GM18505 (cell line): ENCODE data around the gene TTBK1.

Source experiments
- ATAC-seq: cut with Tn5 transposase; IDR thresholded peaks from one replicate; pipeline ENCODE4 v1.9.1; 2021; ENCODE audit not compliant: unreplicated experiment
- POLR2A ChIP-seq: IDR thresholded peaks from 4 replicates; pipeline ENCODE4 v1.6.1; 2011; ENCODE audit warnings: borderline replicate concordance; ENCODE audit not compliant: insufficient read depth, insufficient read length; ENCODE audit errors: extremely low read depth

The TTBK1 gene

DNA sequence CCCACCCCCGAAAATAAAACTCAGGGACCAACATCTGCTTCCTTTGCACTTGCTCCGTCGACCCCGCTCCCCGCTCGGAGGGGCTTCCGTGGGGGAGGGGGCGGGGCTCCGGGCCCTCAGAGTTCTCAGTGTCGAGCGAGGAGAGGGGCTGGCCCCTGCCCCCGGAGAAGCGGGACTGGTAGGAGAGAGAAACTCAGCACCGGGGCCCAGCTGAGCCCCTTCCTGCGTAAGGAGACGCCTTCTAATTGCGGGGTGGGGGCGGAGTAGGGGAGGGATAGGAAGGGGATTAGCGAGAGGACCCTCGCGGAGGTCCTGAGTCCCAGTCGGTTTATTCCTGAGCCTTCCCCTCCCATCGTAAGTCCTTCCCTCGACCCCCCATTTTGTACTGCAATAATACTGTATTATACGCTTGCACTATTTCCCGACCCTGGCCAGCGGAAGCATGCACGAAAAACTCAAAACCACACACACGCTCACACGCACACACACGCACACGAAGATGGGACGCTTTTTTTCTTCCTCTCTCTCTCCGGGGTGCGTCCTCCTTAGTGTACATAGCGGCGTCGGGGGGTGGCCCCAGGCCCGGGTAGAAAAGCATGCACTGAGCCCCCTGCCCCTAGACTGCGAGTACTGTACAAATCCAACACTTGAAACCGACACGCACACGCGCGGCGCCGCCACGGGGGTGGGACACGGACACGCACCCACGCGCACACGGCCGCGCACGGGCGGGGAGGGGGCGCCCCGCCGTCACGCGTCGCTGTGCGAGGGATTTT lies 32.7 kb downstream of the TTBK1 start:
- ATAC-seq = no peak
- TF ChIP-seq POLR2A = no peak

GRCh38 chr6:43276577-43277305 lies 33.5 kb downstream of the TTBK1 start:
- no peak for ATAC-seq
- no peak for TF ChIP-seq POLR2A

- TF ChIP-seq POLR2A = no peak
- ATAC-seq = no peak
These were observed 34.0 kb downstream of the TTBK1 start for GRCh38 chr6:43277306-43277642.

DNA sequence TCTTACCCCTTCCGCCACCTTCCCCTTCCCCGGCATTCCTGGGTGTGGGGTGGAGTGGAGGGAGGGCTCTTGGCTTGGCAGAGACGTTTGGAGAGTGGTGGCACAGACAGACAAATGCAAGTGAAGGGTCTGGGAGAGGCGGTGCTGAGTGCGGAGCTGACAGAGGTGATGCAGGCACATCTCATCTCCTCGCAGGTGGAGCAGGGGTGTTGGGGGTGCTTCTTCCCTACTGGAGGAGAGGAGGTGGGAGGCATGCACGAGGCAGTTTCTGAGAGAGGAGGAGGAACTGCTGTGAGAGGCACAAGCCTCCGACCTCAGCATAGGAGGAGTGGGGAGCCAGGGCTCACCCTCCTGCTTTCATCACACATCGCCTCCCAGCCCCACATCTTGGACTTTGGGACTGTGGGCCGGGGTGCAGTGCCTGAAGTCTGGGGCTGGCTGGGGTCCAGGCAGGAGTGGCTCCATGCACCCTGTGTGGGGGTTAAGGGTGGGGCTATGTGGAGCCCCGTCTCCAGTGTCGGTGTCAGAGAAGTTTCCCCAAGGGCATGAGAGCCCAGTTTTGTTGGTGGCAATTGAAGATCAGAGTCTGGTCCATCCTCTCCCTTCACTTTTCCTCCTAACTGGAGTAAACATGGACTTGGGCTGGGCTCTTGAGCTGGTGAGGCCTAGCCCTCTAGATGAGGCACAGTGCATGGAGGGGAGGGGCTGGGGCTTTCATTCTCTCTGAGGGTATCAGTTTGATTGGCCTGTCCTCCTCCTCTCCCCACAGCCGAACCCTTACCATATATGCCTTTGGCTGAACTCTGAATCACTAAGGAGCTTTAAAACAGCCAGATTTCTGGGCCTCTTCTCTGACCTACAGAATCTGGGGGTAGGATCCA lies 34.6 kb downstream of the TTBK1 start:
- no peak for ATAC-seq
- no peak for TF ChIP-seq POLR2A

GRCh38 chr6:43278524-43279078 lies 35.3 kb downstream of the TTBK1 start:
- no peak for TF ChIP-seq POLR2A
- no peak for ATAC-seq

- TF ChIP-seq POLR2A = no peak
- no peak for ATAC-seq
These were observed 37.0 kb downstream of the TTBK1 start for GRCh38 chr6:43280234-43280633.

DNA sequence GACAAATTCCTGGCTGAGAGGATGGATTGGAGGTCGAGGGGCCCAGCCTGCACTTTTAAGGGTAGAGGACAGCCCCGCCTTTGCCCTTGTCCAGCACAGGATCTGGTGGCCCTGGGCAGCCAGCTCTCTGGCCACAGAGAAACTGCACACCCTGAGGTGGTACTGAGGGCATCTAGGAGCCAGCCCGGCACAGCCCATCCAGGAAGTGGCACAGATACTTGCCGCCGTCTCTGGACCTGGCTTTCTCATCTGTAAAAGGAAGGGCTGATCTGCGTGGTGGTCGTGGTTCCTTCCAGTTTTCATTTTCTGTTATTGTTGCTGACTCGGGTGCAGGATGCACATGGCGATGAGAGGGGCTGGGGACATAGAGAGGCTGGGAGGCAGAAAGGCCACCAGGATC lies 38.8 kb downstream of the TTBK1 start:
- no peak for ATAC-seq

GRCh38 chr6:43282636-43283513 lies 39.6 kb downstream of the TTBK1 start:
- no peak for ATAC-seq
- no peak for TF ChIP-seq POLR2A

More for the DNA sequence above, 38.8 kb downstream of the TTBK1 start:
- no peak for TF ChIP-seq POLR2A

DNA sequence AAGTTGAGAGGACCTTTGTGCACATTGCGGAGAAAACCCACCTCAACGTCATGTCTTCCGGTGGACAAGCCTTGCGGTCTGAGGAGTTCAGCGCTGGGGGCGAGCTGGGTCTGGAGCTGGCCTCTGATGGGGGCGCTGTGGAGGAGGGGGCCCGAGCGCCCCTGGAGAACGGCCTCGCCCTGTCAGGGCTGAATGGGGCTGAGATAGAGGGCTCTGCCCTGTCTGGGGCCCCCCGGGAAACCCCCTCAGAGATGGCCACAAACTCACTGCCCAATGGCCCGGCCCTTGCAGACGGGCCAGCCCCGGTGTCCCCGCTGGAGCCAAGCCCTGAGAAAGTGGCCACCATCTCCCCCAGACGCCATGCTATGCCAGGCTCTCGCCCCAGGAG lies 40.2 kb downstream of the TTBK1 start:
- no peak for TF ChIP-seq POLR2A
- ATAC-seq = no peak

DNA sequence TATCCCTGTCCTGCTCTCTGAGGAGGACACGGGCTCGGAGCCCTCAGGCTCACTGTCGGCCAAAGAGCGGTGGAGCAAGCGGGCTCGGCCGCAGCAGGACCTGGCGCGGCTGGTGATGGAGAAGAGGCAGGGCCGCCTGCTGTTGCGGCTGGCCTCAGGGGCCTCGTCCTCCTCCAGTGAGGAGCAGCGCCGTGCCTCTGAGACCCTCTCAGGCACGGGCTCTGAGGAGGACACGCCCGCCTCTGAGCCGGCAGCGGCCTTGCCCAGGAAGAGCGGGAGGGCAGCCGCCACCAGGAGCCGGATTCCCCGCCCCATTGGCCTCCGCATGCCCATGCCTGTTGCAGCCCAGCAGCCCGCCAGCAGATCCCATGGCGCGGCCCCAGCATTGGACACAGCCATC lies 40.6 kb downstream of the TTBK1 start:
- TF ChIP-seq POLR2A = no peak

GRCh38 chr6:43284991-43285781 lies 41.9 kb downstream of the TTBK1 start:
- ATAC-seq = no peak
- no peak for TF ChIP-seq POLR2A

More for the DNA sequence above, 40.6 kb downstream of the TTBK1 start:
- ATAC-seq = no peak
